ENCODE measurements around the gene AURKA. TPM values are rescaled to one million over a fixed set of nuclear protein-coding genes. Genes with fewer than 3 reads are reported as not detected.
A peak's percentile ranks its signal among the peaks of the same experiment; 100 is the strongest.
"Not testable (repeated sequence)": the region's sequence is repeated elsewhere in the genome, so short reads cannot be mapped to it uniquely, and the experiment has no call there.

The AURKA gene
- total RNA-seq, 4 donors from 2014 or later = 0.95 to 4.1 (median 2.5) TPM

DNA sequence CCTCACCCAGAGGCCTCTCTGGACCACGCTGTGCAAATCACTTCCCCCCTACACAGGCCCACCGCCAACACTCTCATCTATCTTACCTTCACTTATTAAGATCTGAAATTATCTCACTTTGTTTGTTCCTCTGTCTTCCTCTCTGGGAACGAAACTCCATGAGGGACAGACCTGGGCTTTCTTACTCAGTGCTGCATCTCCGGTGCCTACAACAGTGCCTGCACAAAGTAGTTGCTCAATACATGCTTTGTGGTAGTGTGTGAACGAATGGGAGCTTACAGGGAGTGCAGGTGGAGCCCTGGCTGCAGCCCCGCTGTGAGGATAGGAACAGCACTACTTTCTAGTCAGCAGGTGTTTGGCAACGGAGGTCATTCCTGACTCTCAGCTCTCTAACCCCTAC is 25.4 kb upstream of the AURKA start:
- TF ChIP-seq, protein P1, sequence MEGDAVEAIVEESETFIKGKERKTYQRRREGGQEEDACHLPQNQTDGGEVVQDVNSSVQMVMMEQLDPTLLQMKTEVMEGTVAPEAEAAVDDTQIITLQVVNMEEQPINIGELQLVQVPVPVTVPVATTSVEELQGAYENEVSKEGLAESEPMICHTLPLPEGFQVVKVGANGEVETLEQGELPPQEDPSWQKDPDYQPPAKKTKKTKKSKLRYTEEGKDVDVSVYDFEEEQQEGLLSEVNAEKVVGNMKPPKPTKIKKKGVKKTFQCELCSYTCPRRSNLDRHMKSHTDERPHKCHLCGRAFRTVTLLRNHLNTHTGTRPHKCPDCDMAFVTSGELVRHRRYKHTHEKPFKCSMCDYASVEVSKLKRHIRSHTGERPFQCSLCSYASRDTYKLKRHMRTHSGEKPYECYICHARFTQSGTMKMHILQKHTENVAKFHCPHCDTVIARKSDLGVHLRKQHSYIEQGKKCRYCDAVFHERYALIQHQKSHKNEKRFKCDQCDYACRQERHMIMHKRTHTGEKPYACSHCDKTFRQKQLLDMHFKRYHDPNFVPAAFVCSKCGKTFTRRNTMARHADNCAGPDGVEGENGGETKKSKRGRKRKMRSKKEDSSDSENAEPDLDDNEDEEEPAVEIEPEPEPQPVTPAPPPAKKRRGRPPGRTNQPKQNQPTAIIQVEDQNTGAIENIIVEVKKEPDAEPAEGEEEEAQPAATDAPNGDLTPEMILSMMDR (IDR thresholded peaks at IDR 0.05) = no peak
- ATAC-seq (ENCODE audit: low FRiP score) (no peak), DNase-seq (ENCODE audit: low spot score) (no peak)

DNA sequence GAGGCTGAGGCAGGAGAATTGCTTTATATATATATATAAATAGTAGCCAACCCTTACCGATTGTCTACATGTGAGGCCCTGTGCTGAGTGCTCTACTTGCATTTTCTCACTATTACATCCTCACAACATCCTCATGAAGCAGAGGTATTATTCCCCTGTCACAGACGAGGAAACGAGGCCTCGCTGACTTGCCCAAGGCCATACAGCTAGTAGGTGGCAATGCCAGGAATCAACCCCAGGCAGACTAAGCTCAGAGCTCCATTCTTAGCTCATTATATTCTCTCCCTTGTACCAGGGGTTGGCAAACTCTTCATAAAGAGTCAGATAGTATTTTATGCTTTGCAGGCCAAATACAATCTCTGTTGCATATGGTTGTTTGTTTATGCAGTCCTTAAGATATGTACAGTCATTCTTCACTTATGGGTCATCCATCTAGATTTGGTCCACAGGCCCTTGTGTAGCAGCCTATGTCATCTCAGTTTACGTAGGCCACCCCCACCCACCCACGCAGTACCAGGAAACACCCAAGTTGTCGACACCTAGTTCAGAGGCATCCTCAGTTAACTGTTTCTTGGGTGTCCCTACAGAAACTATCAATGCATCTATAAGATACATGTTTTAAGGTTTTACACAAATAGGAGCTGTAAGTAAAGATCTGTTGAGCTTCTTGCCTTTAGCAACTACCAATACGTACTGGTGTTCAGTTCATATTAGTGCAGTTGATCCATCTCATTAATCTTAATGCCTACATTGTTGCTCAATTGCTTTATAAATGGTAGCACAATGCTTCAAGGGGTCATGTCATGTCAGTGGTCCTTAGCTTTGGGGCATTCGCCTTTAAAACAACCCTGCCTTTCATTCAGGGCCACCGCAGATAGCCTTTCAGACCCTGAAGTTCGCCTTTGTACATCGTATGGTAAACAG is 23.1 kb upstream of the AURKA start:
- no peak for ATAC-seq (ENCODE audit: low FRiP score)
- no peak for DNase-seq (ENCODE audit: low spot score)
- TF ChIP-seq, protein P1 (IDR thresholded peaks at IDR 0.05) = no peak

DNA sequence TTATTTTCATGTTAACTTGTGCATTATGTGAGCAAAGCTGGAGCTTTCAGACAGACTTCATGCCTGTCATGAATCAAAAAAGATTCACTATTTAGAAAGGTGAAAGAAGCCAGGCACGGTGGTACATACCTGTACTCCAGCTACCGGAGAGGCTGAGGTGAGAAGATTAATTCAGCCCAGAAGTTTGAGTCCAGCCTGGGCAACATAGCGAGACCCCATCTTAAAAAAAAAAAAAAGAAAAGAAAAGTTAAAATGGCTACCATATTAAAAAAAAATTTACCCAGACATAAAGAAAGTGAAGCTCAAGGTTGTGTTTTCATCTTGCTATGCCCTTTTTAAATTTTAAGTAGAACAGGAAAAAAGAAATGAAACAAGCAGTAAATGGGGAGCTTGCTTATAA is 20.9 kb upstream of the AURKA start:
- ATAC-seq (ENCODE audit: low FRiP score) (no peak), DNase-seq (ENCODE audit: low spot score) (no peak)
- TF ChIP-seq, protein P1 (IDR thresholded peaks at IDR 0.05) = no peak

DNA sequence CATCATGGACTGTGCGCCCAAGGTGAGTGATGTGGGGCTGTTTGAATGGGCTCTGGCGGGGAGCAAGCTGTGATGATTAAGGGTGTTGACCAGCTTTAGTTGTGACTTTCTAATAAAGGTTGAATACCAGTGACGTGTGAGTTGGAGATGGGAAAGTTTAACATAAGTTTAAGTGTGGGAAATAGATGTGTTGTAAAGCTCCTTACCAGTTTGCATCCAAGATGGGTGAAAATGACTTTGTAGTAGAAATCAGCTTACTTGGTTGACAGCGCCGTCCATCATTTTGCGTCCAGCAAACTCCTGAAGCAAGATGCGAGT is 20.4 kb upstream of the AURKA start:
- TF ChIP-seq, protein P1 (IDR thresholded peaks at IDR 0.05) = no peak
- ATAC-seq (ENCODE audit: low FRiP score) = no peak
- DNase-seq (ENCODE audit: low spot score) = no peak

DNA sequence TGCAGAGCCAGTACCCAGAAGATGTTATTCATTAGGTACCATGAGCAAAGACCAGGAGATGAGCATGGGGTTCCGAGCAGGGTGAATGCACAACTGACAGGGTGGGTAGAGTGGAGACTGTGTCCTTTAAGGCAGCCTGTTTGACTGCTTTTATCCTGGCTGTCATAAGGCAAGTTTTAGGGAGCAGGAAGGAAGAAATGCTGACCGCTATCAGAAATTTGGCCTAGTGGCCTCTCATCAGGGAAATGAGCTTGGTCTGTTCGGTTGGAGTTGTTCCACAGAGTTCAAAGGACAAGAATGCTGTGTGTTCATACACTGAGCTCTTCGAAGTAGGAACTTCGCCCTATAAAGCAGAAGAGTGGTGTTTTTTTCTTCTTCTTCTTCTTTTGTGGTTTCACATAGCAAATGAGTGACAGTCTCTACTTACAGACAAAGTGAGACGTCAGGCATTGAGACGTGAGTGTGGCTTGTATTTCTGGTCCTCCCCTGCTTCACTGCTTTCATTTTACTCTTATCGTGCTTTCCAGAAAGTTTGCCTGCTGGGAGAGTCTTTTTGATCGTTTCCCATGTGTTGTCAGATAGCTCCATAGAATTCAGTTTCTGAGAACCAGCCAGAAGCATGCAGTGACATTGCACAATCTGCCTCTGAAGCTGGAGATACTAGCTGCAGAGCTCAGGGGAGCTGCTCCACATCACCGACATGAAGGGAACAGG is 19.9 kb upstream of the AURKA start, which contains the start of gene CASS4:
Gene CASS4 (plus strand): TSS at position 502 of the 714 bp plus-strand sequence. CDS start 199 bp downstream, at position 701.
- DNase-seq (ENCODE audit: low spot score) (no peak), ATAC-seq (ENCODE audit: low FRiP score) (peak; percentile 59)
- TF ChIP-seq, protein P1 (IDR thresholded peaks at IDR 0.05) = no peak

DNA sequence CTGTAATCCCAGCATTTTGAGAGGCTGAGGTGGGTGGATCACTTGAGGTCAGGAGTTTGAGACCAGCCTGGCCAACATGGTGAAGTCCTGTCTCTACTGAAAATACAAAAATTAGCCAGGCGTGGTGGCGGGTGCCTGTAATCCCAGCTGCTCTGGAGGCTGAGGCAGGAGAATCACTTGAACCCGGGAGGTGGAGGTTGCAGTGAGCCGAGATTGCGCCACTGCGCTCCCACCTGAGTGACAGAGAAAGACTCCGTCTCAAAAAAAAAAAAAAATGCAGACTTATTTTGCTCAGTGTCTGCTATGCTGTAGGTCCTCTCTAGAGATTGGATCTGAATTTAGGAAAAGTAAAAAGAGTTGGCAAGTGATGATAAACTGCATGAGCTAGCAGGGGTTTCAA is 19.3 kb upstream of the AURKA start:
- DNase-seq (ENCODE audit: low spot score); ATAC-seq (ENCODE audit: low FRiP score): not testable (repeated sequence)

DNA sequence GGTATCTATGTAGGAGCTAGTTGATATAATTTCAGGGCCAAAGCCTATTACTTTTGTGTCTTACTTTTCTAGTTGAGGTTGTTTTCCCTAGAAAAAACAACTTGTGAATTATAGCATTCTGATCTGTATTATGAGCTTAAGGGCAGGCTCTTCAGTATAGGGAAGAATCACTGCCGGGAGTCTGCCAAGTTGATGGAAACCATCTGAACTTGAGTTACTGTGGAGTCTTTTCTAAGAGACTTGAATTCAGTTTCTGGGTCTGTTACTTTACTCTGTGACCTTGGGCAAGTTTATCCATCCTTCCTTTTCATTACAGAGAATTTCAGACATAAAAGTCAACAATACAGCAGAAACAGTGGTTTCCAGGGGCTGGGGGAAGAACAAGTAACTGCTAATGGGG is 17.9 kb upstream of the AURKA start:
- TF ChIP-seq, protein P1 (IDR thresholded peaks at IDR 0.05) = no peak
- ATAC-seq (ENCODE audit: low FRiP score) (no peak), DNase-seq (ENCODE audit: low spot score) (no peak)
